OCI-LY7 (cell line): ENCODE data around the gene SLC66A1. TPM values are rescaled to one million over a fixed set of nuclear protein-coding genes. Genes with fewer than 3 reads are reported as not detected.

Experiments used
- BruUV-seq: library from RNA; stranded (reverse); fragments of 400-500 nt; replicated peaks from 2 replicates; lab custom pipeline; 2021; lab: Mats Ljungman, UMichigan
- CTCF ChIA-PET: fragments of 300-600 bp; sonication (Branson Sonifier 250); formaldehyde crosslinking; loops from one replicate; lab custom pipeline; 2022; ENCODE audit warnings: antibody characterized with exemption; ENCODE audit not compliant: unreplicated experiment; lab: Charles Lee
- POLR2A ChIA-PET: fragments of 300-600 bp; sonication (Branson Sonifier 250); formaldehyde crosslinking; loops from one replicate; lab custom pipeline; 2022; ENCODE audit warnings: antibody characterized with exemption; lab: Charles Lee
- DNase-seq: peaks from one replicate; pipeline ENCODE4 v3.0.0-alpha.2; 2015; ENCODE audit warnings: low spot score
- H2AFZ ChIP-seq: fragments of 200-600 bp; sonication (generic), shearing (Covaris generic); 2 replicates; pipeline ENCODE4 v1.6.1; 2014; ENCODE audit warnings: mild to moderate bottlenecking, antibody characterized with exemption, low read length, moderate library complexity
- H3K27ac ChIP-seq: fragments of 200-600 bp; sonication (generic); 2 replicates; pipeline ENCODE4 v1.5.1; 2014; ENCODE audit warnings: mixed run types, low read depth, mild to moderate bottlenecking, moderate library complexity, low read length, inconsistent platforms; ENCODE audit not compliant: poor library complexity, severe bottlenecking
- H3K36me3 ChIP-seq: fragments of 200-600 bp; sonication (generic); 2 replicates; pipeline ENCODE4 v1.6.1; 2014; ENCODE audit warnings: mild to moderate bottlenecking, antibody characterized with exemption, low read length, moderate library complexity, mixed read lengths; ENCODE audit not compliant: insufficient read depth
- H3K4me1 ChIP-seq: fragments of 200-600 bp; sonication (generic); 2 replicates; pipeline ENCODE4 v1.5.1; 2014; ENCODE audit warnings: mild to moderate bottlenecking, low read length; ENCODE audit not compliant: insufficient read depth, poor library complexity, severe bottlenecking
- H3K4me2 ChIP-seq: fragments of 200-600 bp; sonication (generic); 2 replicates; pipeline ENCODE4 v1.6.1; 2014; ENCODE audit warnings: mild to moderate bottlenecking, low read length
- H3K4me3 ChIP-seq: fragments of 200-600 bp; sonication (generic); 2 replicates; pipeline ENCODE4 v1.5.1; 2014; ENCODE audit warnings: mild to moderate bottlenecking, low read depth, low read length; ENCODE audit not compliant: poor library complexity, severe bottlenecking
- H3K79me2 ChIP-seq: fragments of 200-600 bp; sonication (generic); 2 replicates; pipeline ENCODE4 v1.6.1; 2016; ENCODE audit warnings: low read depth, mild to moderate bottlenecking, low read length, moderate library complexity, mixed read lengths; ENCODE audit not compliant: insufficient read depth
- H3K9me2 ChIP-seq: fragments of 200-600 bp; sonication (generic); 2 replicates; pipeline ENCODE4 v1.6.1; 2016; ENCODE audit warnings: mild to moderate bottlenecking, low read length, mixed read lengths; ENCODE audit not compliant: insufficient read depth
- H3K9me3 ChIP-seq: fragments of 200-600 bp; sonication (generic); 2 replicates; pipeline ENCODE4 v1.6.1; 2014; ENCODE audit warnings: mild to moderate bottlenecking, mixed run types, low read length, mixed read lengths
- H4K20me1 ChIP-seq: fragments of 200-600 bp; sonication (generic); 2 replicates; pipeline ENCODE4 v1.6.1; 2014; ENCODE audit warnings: mild to moderate bottlenecking, antibody characterized with exemption, low read length, moderate library complexity, mixed read lengths; ENCODE audit not compliant: insufficient read depth
- EZH2phosphoT487 ChIP-seq: fragments of 200-600 bp; sonication (generic); IDR thresholded peaks from 2 replicates; pipeline ENCODE4 v1.6.1; 2018; ENCODE audit warnings: low read depth, borderline replicate concordance, mild to moderate bottlenecking, mixed run types, antibody characterized with exemption, low read length, moderate library complexity, mixed read lengths
- intact Hi-C: fragments of 100-400 bp; cut with micrococcal nuclease; formaldehyde crosslinking; loops from one replicate; pipeline ENCODE4 v1.10.0; 2022; ENCODE audit not compliant: unreplicated experiment
- total RNA-seq, 2 experiments: library from RNA; depleted of rRNA in 1 of 2; stranded (reverse); fragments of >200 nt in 1 of 2; shearing (Covaris generic) in 1 of 2; gene quantifications; 2 replicates each; pipeline ENCODE4 v1.2.3, GENCODE V29; 2014 to 2022
- TF ChIP-seq, protein P1 (sequence below): fragments of 200-600 bp; sonication (generic); conservative IDR thresholded peaks from 2 replicates; pipeline ENCODE4 v1.5.1; 2014; ENCODE audit warnings: mild to moderate bottlenecking, antibody characterized with exemption, low read length, moderate library complexity, mixed read lengths

SLC66A1 gene
- total RNA-seq, 2 experiments from 2014 or later = 14.9 to 21.0 TPM

DNA sequence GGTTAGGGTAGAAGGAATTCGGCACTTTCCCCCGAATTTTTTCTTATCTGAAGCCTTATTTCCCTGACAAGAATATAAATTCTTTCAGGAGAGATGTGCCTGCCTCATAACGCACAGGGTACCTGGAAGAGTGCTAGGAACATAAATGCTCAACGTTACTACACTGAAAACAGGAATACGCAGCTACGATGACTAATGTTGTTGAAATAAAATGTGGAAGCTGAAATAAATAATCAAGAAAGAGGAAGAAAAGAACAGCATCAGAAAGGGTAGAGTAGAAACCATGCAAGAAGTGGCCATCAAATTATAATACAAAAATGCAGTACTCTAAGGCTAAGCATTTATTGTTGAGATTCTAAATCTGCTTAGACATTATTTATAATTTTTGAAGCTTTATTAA is 33.9 kb downstream of the SLC66A1 start:
- no peaks in the 10 kb centered on the region for H4K20me1 ChIP-seq
- BruUV-seq = no TSS peak
- intact Hi-C loops = no loop called here

DNA sequence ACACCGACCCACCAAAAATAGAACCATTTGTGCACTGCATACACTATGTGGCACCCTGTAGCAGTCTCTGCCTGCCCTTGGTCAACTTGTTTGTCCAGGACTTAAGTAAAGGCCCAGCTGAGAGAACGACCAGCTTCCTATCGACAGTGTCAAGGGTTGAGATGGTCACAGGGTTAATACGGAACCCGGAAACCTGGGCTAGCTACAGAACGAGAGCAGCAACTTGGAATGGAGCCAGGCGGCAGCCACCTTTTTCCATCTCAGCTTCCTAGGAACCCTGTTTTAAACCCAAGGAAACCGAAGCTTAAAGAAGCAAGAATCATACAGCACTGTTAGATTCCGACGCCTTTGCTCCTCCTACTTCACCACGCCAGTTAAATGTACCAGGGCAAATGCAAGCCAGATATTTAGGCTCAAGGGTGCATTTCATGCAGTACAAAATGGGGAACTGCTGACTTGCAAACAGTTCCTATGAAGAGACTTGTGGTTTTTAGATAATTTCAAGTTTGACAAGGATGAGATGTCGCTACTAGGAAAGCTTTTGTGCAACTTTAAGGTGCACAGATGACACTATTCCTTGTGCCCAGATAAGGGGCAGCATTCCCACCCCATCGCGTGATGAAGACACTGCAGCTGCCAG is 35.5 kb downstream of the SLC66A1 start:
- no peak overlapping the region for H3K27ac ChIP-seq
- no peaks in the 10 kb centered on the region for H3K4me1 ChIP-seq
- no TSS peak for BruUV-seq
- no peak overlapping the region for H3K4me2 ChIP-seq
- H3K4me3 ChIP-seq = no peak overlapping the region
- CTCF ChIA-PET = no interaction called here
- H3K9me2 ChIP-seq = no peaks in the 10 kb centered on the region
- H3K36me3 ChIP-seq = peaks cover 16% of the 10 kb centered on the region; the same call in 1 of the 2 replicates
- no peaks in the 10 kb centered on the region for H3K9me3 ChIP-seq
- H3K79me2 ChIP-seq = no peaks in the 10 kb centered on the region
- DNase-seq = no peak
- no peaks in the 10 kb centered on the region for H4K20me1 ChIP-seq
- intact Hi-C loops = no loop called here
- TF ChIP-seq EZH2phosphoT487 = no peak
- TF ChIP-seq, protein P1, sequence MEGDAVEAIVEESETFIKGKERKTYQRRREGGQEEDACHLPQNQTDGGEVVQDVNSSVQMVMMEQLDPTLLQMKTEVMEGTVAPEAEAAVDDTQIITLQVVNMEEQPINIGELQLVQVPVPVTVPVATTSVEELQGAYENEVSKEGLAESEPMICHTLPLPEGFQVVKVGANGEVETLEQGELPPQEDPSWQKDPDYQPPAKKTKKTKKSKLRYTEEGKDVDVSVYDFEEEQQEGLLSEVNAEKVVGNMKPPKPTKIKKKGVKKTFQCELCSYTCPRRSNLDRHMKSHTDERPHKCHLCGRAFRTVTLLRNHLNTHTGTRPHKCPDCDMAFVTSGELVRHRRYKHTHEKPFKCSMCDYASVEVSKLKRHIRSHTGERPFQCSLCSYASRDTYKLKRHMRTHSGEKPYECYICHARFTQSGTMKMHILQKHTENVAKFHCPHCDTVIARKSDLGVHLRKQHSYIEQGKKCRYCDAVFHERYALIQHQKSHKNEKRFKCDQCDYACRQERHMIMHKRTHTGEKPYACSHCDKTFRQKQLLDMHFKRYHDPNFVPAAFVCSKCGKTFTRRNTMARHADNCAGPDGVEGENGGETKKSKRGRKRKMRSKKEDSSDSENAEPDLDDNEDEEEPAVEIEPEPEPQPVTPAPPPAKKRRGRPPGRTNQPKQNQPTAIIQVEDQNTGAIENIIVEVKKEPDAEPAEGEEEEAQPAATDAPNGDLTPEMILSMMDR = no peak
- POLR2A ChIA-PET = no interaction called here
- no peak overlapping the region for H2AFZ ChIP-seq

More for the DNA sequence above, 33.9 kb downstream of the SLC66A1 start:
- no peak overlapping the region for H3K4me2 ChIP-seq
- no peaks in the 10 kb centered on the region for H3K9me2 ChIP-seq
- TF ChIP-seq, protein P1 = no peak
- no peak for TF ChIP-seq EZH2phosphoT487
- DNase-seq = no peak
- no peak overlapping the region for H3K4me3 ChIP-seq
- ChIA-PET CTCF (interaction anchor here (0.5 kb wide), 1 partner anchor 110 kb away, joined by 3 read pairs; no protein-coding TSS in a partner anchor), POLR2A (interaction anchor here (0.6 to 0.7 kb wide), 4 partner anchors 9 to 1559 kb away, joined by 3 to 6 read pairs (median 4); no protein-coding TSS in a partner anchor)
- peaks cover 16% of the 10 kb centered on the region; the same call in 1 of the 2 replicates for H3K36me3 ChIP-seq
- no peaks in the 10 kb centered on the region for H3K4me1 ChIP-seq
- no peak overlapping the region for H3K27ac ChIP-seq
- no peak overlapping the region for H2AFZ ChIP-seq
- H3K79me2 ChIP-seq = no peaks in the 10 kb centered on the region
- H3K9me3 ChIP-seq = no peaks in the 10 kb centered on the region

DNA sequence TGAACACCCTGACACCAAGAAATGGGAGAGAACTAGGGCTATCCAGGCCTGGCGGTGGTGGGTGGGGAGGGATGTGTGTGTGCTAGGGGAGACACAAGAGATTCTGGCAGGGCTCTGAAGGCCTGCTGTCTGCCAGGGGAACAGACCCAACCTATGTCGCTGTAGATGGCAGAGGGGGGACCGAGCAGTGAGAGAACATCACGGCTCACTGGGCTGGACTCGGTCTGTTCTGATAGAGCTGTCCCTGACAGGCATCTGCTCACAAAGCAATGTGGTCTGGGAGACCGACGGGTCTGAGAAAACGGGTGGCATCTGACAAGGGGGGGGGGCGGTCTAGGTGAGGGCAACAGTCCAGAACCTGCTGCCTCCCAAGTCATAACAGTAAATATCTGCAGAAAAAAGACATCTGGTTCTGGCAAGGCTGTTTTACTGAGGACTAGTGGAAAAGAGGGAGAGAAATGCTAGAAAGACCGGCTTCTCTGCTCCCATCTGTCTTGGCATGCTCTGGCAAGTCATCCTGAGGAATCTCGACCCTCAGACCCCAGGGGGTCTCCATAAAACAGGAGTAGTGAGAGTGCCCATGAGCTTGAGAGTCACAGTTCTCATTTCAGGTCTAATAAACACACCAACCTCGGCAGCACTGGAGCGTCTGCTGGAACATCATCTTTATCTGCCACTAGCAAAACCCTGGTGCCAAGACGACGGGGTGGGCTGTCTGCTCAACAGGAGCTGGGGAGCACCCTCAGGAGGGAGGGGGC is 36.5 kb downstream of the SLC66A1 start:
- intact Hi-C loops = no loop called here
- no TSS peak for BruUV-seq

More for the DNA sequence above, 36.5 kb downstream of the SLC66A1 start:
- no peak for TF ChIP-seq EZH2phosphoT487
- TF ChIP-seq, protein P1 = no peak
- CTCF ChIA-PET = no interaction called here
- no peaks in the 10 kb centered on the region for H3K9me3 ChIP-seq
- no peaks in the 10 kb centered on the region for H4K20me1 ChIP-seq
- POLR2A ChIA-PET = no interaction called here
- no peak overlapping the region for H2AFZ ChIP-seq
- no peak overlapping the region for H3K27ac ChIP-seq
- no peak overlapping the region for H3K4me3 ChIP-seq
- H3K4me1 ChIP-seq = no peaks in the 10 kb centered on the region
- H3K79me2 ChIP-seq = no peaks in the 10 kb centered on the region
- H3K4me2 ChIP-seq = no peak overlapping the region
- DNase-seq = no peak
- H3K36me3 ChIP-seq = peaks cover 19% of the 10 kb centered on the region; the same call in 1 of the 2 replicates
- no peaks in the 10 kb centered on the region for H3K9me2 ChIP-seq
